Stomach (tissue), 4 donors: ENCODE measurements around the gene ZNF224.

Experiments used
- EP300 ChIP-seq: sonication (generic); formaldehyde crosslinking; IDR thresholded peaks from one replicate; pipeline ENCODE4 v1.6.1; 2017; ENCODE audit warnings: antibody characterized with exemption
- POLR2A ChIP-seq, 4 donors: fragments of 450-650 bp; IDR thresholded peaks; one replicate each; pipeline ENCODE4 v1.6.1; 2016; ENCODE audit warnings: antibody characterized with exemption in 4 of 4, control low read depth in 2 of 4, mild to moderate bottlenecking in 1 of 4, moderate library complexity in 1 of 4
- POLR2AphosphoS5 ChIP-seq, 3 donors: sonication (generic); formaldehyde crosslinking; IDR thresholded peaks; one replicate each; pipeline ENCODE4 v1.6.1; 2016; ENCODE audit warnings: antibody characterized with exemption in 3 of 3
- TF ChIP-seq, protein P1 (sequence below), 7 experiments: fragments of 450-650 bp in 4 of 7; fragments of 200-600 bp in 3 of 7; sonication (generic) in 3 of 7; IDR thresholded peaks; one replicate each; pipeline ENCODE4 v1.5.1; 2016 to 2019; ENCODE audit warnings: antibody characterized with exemption in 7 of 7, control low read depth in 2 of 7, mild to moderate bottlenecking in 1 of 7

DNA sequence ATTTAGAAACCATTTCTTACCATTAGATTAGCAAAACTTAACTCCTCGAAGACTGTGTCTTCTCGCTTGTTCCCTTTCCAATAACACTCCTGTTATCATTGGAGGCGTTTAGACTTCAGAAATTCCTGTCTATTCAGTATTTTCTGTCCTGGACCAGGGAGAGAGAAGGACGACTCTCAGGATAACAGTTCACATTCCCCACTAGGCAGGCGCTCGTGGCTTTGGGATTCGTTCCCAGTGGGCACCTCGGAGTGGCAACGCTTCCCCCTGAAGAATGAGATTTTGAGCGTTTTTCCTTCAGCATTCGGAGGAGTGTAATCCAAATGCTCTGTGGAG is 18.6 kb downstream of the ZNF224 start:
- no peak for TF ChIP-seq POLR2AphosphoS5 (IDR thresholded peaks at IDR 0.05)
- peak in 1 of 4 donors; percentile 6 for TF ChIP-seq POLR2A (IDR thresholded peaks at IDR 0.05)
- TF ChIP-seq, protein P1, sequence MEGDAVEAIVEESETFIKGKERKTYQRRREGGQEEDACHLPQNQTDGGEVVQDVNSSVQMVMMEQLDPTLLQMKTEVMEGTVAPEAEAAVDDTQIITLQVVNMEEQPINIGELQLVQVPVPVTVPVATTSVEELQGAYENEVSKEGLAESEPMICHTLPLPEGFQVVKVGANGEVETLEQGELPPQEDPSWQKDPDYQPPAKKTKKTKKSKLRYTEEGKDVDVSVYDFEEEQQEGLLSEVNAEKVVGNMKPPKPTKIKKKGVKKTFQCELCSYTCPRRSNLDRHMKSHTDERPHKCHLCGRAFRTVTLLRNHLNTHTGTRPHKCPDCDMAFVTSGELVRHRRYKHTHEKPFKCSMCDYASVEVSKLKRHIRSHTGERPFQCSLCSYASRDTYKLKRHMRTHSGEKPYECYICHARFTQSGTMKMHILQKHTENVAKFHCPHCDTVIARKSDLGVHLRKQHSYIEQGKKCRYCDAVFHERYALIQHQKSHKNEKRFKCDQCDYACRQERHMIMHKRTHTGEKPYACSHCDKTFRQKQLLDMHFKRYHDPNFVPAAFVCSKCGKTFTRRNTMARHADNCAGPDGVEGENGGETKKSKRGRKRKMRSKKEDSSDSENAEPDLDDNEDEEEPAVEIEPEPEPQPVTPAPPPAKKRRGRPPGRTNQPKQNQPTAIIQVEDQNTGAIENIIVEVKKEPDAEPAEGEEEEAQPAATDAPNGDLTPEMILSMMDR (IDR thresholded peaks at IDR 0.05), result no peak
- TF ChIP-seq EP300, result no peak
